B cell (primary cell): Measurements from ENCODE around the gene KRTAP25-1.

Source experiments
- CTCF ChIP-seq: fragments of 200-600 bp; IDR thresholded peaks from one replicate; pipeline ENCODE4 v1.8.0; 2022; ENCODE audit warnings: antibody characterized with exemption, mild to moderate bottlenecking
- EZH2 ChIP-seq: IDR thresholded peaks from 2 replicates; pipeline ENCODE4 v1.6.1; 2012; ENCODE audit warnings: borderline replicate concordance, low read depth, mild to moderate bottlenecking, moderate library complexity, low read length; ENCODE audit not compliant: insufficient read depth, poor library complexity, severe bottlenecking

- TF ChIP-seq CTCF = no peak
- TF ChIP-seq EZH2 = no peak
Measured at GRCh38 chr21:30337772-30338171, 48.5 kb upstream of the KRTAP25-1 start.
